Activated gamma-delta T cell (primary cell): ENCODE measurements around the gene PPP2R2B.

Experiments
- DNase-seq: peaks from one replicate; lab custom pipeline; 2025; lab: John Stamatoyannopoulos, UW

The PPP2R2B gene

DNA sequence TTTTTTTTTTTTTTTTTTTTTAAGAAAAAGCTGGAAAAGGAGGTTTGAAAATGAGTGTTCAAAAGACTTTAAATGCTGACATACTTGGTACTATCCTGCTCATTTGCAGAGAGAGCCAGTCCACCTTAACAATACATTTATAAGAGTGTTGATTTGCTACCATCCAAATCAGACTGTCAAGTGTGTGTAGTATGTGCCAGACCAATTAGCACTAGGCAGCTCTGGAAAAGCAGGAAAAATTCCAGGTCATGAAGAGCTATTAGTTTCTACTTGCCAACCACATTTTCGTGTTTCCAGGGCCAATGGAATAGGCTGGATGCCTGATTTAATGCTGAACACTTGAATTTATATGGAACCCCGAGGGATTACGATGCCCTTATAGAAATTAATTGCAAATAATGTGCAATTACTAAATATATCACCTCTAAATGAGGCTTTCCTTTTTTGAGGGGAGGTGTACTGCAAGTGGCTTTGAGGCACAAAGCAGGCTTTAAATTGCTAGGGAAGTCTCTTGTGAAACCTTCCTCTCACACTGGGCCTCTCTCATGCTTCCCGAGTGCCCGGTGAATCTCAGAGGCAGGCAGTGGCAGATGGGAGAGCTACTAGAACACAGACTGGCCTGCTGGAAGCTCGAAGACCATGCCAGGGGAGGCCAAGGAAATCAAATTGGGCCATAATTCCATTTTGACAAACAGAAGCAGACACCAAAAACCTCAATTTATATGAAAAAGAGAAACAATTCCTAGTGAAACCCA, 178.7 kb downstream of the PPP2R2B start:
- no peak for DNase-seq

DNA sequence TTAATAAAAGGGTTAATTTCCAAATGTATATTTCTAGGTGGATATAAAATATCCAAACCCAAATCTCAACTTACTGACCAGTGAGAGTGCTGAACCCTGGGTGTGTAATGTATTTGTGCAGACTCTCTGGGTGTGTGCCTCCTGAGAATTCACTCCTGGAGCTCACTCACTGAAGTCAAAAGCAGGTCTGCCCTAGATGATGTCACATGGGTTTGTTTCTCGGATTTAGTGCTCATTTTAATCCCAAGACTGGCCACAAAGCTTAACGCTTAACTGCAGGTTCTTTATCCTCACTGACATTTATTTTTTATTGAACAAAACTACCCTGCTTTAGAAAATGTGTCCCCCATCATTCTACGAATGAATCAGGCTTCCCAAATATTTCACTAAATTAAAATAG, 179.4 kb downstream of the PPP2R2B start:
- DNase-seq: no peak

DNA sequence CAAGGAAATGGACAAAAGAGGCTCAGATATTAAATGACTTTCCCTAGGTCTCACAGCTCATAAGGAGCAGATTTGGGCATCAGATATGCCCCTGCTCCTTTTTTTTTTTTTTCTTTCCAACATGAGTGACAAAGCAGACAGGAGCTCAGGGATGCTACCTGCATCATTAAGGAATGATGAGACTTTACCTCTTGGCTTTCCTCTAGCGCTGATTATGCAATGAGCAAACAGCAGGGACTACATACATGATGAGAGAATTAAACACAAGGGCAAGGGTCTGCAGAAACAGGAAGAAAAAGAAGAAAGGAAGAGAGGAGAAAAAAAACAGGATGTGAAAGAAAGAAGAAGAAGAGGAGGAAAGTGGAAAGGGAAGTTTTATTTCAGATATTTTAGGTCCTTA, 179.9 kb downstream of the PPP2R2B start:
- DNase-seq: no peak

DNA sequence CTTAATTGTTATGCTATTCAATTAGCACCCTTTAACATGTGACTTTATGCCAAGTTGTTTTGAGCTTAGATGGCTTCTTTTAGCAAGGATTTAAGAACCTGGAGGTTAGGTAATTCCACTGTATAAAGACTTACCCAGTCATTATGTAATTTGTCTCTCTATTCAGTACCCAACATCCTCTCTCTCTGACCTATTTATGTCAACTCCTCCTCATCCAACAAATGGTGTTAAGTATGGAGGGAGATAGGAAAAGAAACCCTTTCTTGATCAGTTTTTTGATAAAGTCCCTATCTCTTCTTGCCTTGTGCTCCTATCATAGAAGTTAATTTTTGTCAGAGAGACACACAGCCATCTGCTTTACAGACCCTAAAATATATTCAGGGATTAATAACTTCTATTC, 181.3 kb downstream of the PPP2R2B start:
- DNase-seq: no peak

DNA sequence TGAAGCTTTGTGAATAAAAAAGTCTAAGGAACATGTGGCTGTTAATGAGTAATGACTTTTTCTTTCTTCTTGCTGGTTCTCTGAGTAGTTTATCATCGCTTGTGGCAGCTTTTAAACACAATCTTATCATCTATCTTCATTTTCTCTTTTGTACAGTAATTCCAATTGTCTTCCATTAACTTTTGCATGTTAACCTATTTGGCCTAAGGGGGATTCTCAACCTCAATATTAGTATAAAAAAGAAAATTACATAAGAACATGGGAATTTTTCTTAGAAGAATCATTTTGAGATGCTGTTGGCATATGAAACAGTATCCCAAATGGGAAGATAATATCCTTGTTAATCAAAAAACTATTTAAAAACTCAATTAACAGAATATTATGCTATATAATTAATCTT, 182.9 kb downstream of the PPP2R2B start:
- DNase-seq: no peak

DNA sequence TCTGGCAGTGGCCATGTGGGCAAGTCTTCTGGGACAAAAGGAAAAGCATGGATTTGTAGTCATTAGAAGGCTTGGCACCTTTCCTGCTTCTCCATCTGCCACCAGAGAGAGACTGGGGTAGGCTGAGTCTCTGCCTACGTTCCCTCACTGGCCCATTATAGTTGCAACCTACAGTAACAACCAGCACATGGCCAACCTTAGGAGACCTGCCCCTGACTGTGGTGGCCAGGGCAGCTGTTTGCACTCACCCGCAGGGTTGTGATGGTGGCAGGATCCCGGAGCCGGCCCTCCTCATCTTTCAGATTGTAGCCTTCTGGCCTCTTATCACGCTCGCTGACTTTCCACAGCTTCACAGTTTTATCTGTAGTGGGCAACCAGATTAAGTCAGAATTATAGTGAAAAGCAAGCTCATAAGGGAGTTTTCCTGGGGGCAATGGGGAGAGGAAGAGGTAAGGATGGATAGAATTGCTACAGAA, 187.6 kb downstream of the PPP2R2B start:
- no peak for DNase-seq

DNA sequence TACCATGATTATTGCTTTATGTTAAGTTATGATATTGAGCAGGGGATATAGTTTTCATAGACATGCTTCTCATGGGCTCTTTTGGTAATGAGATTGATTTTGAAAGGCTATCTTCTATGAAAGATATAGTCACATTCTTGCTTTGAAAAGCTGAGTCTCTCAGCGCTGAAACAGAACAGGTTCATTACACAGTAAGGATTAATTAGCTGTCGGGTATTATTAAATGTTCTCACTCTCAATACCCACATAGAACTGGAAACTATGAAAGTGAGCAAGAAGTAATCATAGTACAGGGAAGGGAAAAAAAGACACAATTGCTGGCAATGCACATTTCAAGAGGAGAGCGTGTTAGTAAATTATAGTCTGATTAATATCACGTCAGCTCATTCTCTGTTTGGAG, 190.9 kb downstream of the PPP2R2B start:
- no peak for DNase-seq

DNA sequence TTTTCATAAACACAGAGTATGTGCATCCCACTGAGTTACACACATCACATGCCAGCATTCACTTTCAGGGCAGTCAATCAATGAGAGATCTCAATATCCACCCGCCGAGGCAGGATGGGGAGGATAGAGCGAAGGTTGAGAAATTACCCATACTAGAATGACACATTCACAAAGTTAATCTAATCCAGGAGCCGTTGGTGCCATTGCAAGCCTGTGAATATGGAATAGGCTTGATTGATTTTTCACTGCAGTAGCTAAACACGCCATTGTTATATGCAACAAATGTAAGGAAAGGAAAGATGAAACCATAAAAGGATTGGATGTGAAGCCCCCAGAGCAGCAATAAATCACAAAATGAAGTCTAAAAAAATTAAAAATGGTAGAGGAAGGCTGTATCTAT, 194.7 kb downstream of the PPP2R2B start:
- DNase-seq: no peak

DNA sequence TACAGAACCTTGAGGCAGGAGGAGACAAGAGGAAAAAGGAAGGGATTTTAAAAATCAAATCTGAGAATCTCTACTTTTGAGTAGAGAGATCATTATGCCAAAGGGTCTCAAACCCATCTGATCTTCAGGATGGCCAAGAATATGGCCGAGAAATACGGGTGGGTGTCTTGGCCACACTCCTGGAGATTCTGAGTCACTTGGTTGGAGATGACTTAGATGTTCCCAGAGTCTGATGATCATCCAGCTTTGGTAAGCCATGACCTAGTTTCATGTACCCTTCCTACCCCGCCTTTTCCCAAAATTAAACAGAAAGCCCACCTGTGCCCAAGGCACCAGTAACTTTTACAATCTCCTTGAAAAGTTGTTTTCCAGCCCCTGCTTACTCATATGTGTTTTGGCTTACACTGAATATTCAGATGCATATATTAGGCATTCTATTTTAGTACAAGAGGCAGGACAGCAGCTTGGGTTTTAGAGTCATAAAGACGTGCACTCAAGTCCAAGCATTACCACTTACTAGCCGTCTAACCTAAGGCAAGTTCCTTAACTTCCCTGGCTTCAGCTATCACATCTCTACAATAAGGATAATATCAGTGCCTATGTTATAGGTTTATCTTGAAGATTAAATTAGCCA, 195.5 kb downstream of the PPP2R2B start:
- no peak for DNase-seq

DNA sequence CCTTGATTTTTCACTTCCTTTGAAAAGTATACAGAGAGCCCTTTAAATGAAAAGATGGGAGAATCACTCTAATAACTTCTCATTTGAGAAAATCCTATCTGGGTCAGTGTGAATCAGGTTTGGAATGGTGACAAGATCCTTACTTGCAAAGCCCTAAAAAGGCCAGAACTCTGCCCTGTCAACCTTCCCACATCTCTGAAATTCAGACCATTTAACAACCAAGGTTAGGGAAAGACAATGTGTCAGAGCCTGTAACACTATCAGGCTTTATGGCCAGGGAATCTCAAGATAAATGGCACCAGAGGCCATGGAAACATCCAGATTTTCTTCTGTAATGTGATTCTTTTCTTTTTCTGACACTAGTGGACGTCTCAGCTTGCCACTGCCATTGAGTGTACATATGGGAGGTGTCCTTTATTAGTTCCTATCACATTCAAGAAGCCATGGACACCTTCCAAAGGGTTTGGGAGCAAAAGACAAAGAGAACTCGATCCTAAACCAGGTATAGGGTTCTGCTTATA, 196.9 kb downstream of the PPP2R2B start:
- no peak for DNase-seq

DNA sequence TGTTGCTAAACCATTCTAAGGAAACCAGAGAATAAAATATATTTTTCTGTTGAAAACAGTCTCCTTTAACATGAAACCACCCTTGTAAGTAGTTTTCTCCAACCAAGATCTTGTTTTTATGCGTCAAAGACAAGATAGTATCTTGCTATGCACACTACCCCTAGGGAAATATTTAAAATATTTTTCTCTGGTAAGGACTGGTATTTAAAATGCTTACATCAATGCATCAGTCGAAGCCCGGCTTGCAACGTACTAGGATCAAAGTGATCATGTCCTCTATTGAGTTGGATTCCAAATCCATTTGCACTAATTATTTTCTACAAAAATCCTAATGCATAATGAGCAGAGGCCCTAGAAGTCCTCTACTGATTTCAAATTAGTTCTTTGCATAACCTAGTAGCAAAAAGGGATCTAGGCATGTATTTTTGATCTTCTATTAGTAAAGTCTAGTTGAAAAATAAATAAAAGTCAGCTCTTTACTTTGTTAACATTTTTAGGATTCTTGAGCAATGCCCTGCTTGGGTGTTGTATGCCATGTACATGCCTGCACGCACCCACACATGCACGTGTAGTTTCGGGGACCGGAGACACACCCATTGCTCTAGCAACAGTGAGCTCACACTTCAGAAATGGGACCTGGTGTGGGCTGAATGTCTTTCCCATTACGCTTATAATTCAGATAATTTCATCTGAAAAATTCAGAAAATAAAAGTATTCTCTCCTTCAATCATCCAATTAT, 197.5 kb downstream of the PPP2R2B start:
- DNase-seq: no peak

DNA sequence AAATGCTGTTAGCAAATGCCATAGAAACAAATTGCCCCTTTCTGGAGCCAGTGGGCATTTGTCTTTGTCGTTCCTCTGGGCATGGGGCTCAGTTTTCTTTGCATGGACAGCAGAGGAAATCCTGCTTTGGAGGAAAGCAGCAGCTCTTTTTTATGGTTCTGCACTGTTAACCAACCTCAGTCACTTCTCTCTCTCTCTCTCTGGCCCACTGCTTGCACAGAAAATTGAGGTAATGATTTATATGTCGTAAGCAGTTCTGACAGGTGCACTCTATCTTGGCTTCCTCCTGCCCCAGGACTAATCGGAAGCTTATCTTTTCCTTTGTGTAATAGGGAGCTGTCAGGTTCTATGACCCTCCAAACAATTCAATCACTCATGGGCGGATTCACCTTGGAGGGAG, 202.9 kb downstream of the PPP2R2B start:
- DNase-seq: no peak

DNA sequence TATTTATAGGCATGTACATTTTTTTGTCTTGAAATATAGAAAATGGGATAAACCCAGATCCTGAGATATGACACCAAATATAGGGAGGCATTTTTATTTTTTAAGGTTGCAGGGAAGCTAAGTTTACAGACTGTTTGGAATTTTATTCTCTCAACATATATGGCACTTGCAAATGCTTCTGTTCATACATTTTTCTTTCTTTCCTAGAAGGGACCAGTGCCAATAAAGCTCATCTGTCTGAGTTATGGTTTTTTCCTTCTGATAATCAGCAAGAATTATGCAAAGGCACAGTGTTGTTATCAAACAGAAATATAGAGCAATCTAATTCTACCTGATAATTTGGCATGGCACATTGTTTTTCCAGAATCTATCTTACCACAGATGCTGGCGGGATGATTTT, 205.7 kb downstream of the PPP2R2B start:
- no peak for DNase-seq

DNA sequence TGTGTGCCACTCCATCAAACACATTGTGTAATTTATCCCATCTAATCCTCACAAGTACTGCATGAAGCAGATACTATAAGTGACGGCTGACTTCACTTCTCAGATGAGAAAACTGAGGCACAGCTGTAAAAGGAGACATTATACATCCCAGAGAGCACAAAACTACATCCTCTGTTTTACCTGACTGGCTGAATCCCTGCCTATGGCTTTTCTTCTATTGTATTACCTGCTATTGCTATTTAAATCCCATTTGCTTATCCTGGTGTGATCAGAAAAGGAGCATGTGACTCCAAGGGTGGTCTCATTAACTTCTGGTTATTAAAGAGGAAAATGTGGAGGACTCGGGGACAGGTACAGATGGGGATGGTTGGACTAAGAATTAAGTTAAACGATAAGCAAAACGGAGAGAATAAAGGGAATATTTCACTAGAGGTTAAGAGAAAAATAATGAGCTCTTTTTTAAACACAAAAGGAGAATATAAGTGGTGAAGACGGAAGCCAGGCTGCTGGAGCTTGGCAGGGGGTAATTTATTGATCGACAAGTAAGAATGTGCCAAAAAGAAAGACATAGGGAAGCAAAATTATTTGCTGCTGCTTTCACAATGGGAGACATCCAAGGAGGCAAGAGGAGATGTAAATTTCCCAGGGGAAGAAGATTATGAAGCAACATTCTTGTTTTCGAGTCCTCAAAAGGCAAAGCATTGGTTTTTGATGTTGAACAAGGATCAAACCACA, 206.8 kb downstream of the PPP2R2B start:
- DNase-seq: no peak

DNA sequence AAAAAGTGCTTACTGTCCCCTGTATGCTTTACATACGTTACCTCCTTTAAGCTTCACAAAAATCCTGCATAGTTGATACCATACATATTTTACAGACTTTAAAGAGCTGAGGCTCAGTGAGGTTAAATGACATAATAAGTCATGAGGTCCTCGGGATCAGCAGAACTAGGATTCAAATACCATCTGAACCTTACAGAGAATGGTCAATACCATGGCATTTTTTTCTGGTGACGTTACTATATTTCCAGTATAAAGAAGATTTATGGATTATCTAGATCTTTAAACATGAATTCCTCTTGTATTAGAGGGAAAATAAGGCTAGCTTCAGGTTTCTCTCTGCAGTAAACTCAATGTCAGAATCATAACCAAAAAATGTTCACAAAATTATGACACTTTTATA, 208.9 kb downstream of the PPP2R2B start:
- DNase-seq: no peak

DNA sequence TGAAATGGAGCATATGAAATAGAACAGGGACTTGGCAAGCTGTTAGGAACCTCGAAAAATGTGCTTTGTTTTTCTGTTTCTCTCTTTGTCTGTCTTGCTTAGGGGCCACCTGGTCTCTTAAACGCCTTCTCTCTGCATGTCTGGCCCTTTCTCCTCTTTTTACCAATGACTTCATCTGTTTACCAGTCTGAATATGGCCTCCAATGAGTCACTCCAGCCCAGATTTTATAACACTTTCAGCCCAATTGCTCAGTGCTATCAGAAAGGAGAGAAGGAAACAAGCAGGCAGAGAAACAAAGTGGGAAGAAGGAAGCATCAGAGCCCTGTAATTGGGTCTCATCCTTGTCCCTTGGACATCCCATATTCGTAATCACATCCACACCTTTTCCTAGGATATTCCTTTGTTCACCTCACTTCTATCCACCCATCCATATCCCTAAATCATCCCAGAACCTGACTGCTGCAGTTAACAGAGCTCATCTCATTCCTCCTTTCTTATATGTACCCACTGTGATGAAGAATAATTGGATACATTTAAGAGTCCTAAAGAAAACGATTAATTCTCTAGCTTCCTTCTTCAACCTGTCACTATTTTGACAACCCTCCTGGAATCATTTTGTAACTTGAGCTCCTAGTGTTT, 210.8 kb downstream of the PPP2R2B start:
- DNase-seq: no peak

DNA sequence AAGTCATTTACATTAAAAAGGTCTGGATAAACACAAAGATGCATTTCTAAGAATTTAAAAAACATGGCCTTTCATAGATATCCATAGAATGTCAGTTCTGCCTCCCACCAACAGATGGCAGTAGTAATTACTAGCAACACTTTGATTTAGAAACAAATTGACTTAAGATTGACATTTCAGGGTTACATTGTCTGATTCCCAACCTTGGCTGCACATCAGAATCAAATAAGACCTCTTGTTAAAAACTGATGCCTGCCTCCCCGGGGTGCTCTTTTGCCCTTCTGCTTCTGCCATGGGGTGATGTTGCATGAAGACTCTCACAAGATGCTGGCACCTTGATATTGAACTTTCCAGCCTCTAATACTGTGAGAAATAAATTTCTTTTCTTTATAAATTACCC, 216.3 kb downstream of the PPP2R2B start:
- no peak for DNase-seq

DNA sequence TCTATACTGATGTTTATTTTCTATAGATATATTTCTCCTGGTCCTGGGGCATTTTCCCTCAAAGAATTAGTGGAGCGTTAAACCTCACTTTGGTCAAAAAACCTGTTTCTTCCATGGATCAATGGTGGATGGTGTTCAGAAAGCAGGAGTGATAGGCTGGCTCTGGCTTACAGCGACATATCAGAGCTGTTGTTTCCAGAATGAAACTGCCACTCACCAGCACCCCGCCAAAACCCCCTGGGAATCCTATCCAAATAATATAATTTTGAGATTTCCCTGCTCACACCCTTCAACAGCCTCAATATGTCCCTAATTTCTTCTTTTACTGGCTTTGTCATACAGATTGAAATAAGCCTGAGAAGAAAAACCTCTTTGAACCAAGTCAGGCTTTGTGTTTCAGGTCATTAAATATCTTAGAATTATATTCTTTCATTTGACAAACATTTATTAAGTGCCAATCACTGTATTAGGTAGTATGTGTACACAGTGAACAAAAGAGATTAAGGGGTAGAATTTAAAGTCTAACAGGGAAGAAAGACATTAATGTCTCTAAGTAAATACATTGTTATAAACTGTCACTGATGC, 218.1 kb downstream of the PPP2R2B start:
- DNase-seq: no peak

DNA sequence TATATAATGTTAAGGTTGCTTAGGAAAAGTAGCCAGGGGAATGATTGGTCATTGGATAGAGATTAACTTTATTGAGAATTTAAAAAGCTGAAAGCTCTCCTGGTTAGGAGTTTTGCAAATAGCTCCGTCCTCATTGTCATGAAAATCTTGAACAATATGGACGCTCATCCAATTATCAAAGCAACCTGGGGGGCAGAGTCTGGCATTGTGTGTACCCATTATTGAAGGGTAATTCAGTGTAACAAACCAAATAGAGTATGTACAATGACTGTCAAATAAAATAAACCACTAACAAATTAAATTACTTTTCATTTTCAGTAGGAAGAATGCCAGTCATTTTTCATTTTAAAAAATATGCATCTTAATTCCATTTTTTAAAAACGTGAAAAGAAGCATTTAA, 218.6 kb downstream of the PPP2R2B start:
- DNase-seq: no peak

DNA sequence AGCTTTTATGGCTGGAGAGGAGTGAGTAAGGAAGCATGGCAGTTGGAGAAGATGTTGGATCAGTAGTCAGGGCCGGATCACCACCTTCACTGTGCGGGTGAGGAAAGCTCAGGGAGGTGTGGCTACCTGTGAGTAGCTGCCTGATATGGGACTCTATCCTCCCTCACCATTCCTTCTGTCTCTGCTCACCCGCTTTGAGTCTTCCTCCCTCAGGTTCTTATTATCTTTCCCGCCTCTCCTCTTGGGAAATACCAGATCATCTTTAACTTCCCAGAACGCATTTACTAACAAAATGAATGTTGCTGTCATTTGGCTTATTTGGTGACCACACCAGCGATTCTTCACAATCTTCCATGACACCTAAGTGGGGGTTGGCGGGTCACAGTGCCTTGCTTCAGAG, 221.9 kb downstream of the PPP2R2B start:
- DNase-seq: no peak

DNA sequence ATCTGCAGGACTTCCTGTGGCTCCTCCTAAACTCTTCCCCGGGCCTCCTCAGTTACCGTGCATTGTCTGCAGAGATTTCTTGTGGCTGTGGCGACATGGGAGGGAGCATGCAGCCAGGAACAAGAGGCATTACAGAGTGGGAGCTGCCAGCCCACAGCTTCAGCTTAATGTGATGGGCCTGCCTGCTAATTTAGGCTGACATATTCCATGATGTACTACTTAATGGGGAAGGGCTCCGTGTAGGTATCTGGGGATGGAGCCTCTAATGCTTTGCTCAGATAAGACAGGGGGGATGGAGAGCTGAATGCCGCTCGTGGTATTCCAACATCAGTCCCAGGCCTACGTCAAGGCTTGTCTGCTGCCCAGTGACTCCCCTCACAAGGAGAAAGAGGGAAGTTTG, 225.0 kb downstream of the PPP2R2B start:
- DNase-seq: no peak
